Suprapubic skin (tissue), 3 donors: ENCODE data around the gene RNFT2.
"Not testable (repeated sequence)": the region's sequence is repeated elsewhere in the genome, so short reads cannot be mapped to it uniquely, and the experiment has no call there.

ENCODE experiments used
- POLR2A ChIP-seq, 2 donors: fragments of 450-650 bp; IDR thresholded peaks; one replicate each; pipeline ENCODE4 v1.6.1; 2017; ENCODE audit warnings: antibody characterized with exemption in 2 of 2, mild to moderate bottlenecking in 2 of 2, moderate library complexity in 2 of 2
- TF ChIP-seq, protein P1 (sequence below), 2 donors: fragments of 200-600 bp in 1 of 2; fragments of 450-650 bp in 1 of 2; sonication (generic) in 1 of 2; IDR thresholded peaks; one replicate each; pipeline ENCODE4 v1.5.1; 2016 to 2019; ENCODE audit warnings: antibody characterized with exemption in 2 of 2, mild to moderate bottlenecking in 1 of 2, moderate library complexity in 1 of 2

DNA sequence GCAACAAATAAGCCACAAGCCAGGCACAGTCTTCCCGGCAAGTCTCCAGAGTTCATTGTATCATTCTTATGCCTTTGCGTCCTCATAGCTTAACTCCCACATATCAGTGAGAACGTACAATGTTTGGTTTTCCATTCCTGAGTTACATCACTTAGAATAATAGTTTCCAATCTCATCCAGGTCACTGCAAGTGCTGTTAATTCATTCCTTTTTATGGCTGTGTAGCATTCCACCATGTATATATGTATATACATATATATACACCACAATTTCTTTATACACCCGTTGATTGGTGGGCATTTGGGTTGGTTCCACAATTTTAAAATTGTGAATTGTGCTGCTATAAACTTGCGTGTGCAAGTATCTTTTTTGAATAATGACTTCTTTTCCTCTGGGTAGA lies 16.0 kb downstream of the RNFT2 start:
- not testable (repeated sequence) for TF ChIP-seq POLR2A (IDR thresholded peaks at IDR 0.05)
- TF ChIP-seq, protein P1, sequence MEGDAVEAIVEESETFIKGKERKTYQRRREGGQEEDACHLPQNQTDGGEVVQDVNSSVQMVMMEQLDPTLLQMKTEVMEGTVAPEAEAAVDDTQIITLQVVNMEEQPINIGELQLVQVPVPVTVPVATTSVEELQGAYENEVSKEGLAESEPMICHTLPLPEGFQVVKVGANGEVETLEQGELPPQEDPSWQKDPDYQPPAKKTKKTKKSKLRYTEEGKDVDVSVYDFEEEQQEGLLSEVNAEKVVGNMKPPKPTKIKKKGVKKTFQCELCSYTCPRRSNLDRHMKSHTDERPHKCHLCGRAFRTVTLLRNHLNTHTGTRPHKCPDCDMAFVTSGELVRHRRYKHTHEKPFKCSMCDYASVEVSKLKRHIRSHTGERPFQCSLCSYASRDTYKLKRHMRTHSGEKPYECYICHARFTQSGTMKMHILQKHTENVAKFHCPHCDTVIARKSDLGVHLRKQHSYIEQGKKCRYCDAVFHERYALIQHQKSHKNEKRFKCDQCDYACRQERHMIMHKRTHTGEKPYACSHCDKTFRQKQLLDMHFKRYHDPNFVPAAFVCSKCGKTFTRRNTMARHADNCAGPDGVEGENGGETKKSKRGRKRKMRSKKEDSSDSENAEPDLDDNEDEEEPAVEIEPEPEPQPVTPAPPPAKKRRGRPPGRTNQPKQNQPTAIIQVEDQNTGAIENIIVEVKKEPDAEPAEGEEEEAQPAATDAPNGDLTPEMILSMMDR (IDR thresholded peaks at IDR 0.05): not testable (repeated sequence)
